HG02943 (cell line): ENCODE results near the gene MAP1A.
"Not testable (repeated sequence)": the region's sequence is repeated elsewhere in the genome, so short reads cannot be mapped to it uniquely, and the experiment has no call there.

Experiments used
- ATAC-seq: cut with Tn5 transposase; IDR thresholded peaks from one replicate; pipeline ENCODE4 v1.9.1; 2021; ENCODE audit warnings: mild to moderate bottlenecking, low read depth, moderate library complexity; ENCODE audit not compliant: unreplicated experiment

The MAP1A gene

GRCh38 chr15:43528542-43529007, 11.2 kb downstream of the MAP1A start:
- ATAC-seq, result no peak

GRCh38 chr15:43529141-43529540, 11.7 kb downstream of the MAP1A start:
- ATAC-seq, result no peak

GRCh38 chr15:43529587-43530345, 12.4 kb downstream of the MAP1A start:
- no peak for ATAC-seq

GRCh38 chr15:43531018-43531670, 13.7 kb downstream of the MAP1A start:
- ATAC-seq, result no peak

- ATAC-seq, result not testable (repeated sequence)
Observed at GRCh38 chr15:43532826-43533225, 15.4 kb downstream of the MAP1A start.

- no peak for ATAC-seq
Observed at GRCh38 chr15:43534897-43535296, 17.5 kb downstream of the MAP1A start.

- ATAC-seq, result no peak
Observed at GRCh38 chr15:43538091-43538490, 20.7 kb downstream of the MAP1A start.

GRCh38 chr15:43541785-43542184, 24.4 kb downstream of the MAP1A start:
- no peak for ATAC-seq

GRCh38 chr15:43544266-43544665, 26.9 kb downstream of the MAP1A start:
- ATAC-seq, result no peak

- ATAC-seq, result no peak
Observed at GRCh38 chr15:43545426-43545825, 28.0 kb downstream of the MAP1A start.

GRCh38 chr15:43547539-43547938, 30.1 kb downstream of the MAP1A start:
- ATAC-seq, result no peak

GRCh38 chr15:43550527-43551363, 33.3 kb downstream of the MAP1A start:
- ATAC-seq, result no peak

- no peak for ATAC-seq
Observed at GRCh38 chr15:43552256-43552655, 34.8 kb downstream of the MAP1A start.

GRCh38 chr15:43552986-43553385, 35.6 kb downstream of the MAP1A start:
- ATAC-seq, result no peak

GRCh38 chr15:43562753-43563152, 45.3 kb downstream of the MAP1A start:
- not testable (repeated sequence) for ATAC-seq

- ATAC-seq, result not testable (repeated sequence)
Observed at GRCh38 chr15:43563793-43564192, 46.4 kb downstream of the MAP1A start.

- not testable (repeated sequence) for ATAC-seq
Observed at GRCh38 chr15:43566615-43567014, 49.2 kb downstream of the MAP1A start.

- ATAC-seq, result not testable (repeated sequence)
Observed at GRCh38 chr15:43574607-43575006, 57.2 kb downstream of the MAP1A start.
